ENCODE data around the gene MOCOS. TPM values are rescaled to one million over a fixed set of nuclear protein-coding genes. Genes with fewer than 3 reads are reported as not detected.

The MOCOS gene
- total RNA-seq, 4 donors from 2014 or later, result 1.1 to 6.2 (median 4.1) TPM

DNA sequence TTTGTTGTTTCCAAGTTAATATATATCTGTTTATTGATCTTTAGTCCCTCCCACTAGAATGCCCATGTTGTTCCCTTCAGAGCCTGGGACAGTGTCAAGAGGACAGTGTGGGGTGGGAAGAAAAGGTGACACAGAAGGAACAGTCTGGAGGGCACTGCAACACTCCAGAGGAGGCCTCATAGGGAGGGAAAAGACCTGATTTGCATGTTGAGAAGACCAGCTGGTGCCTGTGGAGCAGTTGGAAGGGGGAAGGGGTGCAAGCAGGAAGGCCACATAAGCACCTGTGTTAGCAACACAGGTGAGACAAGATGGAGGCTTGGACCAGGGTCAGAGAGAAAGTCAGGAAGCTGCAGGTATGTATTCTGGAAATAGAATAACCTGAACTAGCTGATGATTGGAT is 62.1 kb downstream of the MOCOS start:
- intact Hi-C loops (cut with DNase I; ENCODE audit: low total_unique reads), result no loop called here
- no peak for TF ChIP-seq POLR2A (IDR thresholded peaks at IDR 0.05)
- TF ChIP-seq, protein P1, sequence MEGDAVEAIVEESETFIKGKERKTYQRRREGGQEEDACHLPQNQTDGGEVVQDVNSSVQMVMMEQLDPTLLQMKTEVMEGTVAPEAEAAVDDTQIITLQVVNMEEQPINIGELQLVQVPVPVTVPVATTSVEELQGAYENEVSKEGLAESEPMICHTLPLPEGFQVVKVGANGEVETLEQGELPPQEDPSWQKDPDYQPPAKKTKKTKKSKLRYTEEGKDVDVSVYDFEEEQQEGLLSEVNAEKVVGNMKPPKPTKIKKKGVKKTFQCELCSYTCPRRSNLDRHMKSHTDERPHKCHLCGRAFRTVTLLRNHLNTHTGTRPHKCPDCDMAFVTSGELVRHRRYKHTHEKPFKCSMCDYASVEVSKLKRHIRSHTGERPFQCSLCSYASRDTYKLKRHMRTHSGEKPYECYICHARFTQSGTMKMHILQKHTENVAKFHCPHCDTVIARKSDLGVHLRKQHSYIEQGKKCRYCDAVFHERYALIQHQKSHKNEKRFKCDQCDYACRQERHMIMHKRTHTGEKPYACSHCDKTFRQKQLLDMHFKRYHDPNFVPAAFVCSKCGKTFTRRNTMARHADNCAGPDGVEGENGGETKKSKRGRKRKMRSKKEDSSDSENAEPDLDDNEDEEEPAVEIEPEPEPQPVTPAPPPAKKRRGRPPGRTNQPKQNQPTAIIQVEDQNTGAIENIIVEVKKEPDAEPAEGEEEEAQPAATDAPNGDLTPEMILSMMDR (IDR thresholded peaks at IDR 0.05), result no peak
- H3K4me3 ChIP-seq (ENCODE audit: low read depth, poor library complexity, severe bottlenecking), result no peak overlapping the region
- no peak for DNase-seq (ENCODE audit: low spot score in 2 of 2)

DNA sequence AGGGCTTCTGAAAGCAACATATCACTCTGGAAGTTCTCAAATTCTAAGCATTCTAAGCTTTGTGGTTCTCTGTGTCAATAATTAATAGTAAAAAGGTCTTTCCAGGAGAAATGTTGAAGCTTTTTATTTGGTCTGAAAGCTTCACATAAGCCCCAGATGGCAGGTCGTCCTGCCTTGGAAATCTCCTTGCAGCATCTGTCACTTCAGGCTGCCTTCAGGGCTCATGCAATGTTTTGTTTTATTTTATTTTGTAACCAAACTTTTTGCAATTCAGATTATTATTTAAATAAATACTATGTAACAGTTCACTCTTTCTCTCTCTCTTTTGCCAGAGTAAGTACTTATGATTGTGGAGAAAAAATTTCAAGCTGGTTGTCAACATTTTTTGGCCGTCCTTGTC is 63.5 kb downstream of the MOCOS start:
- DNase-seq (ENCODE audit: low spot score in 2 of 2), result no peak
- WGBS, 2 donors, result 73 to 79% methylated on average over 2 of the region's 2 CpGs
- H3K4me3 ChIP-seq (ENCODE audit: low read depth, poor library complexity, severe bottlenecking), result no peak overlapping the region
- intact Hi-C loops (cut with DNase I; ENCODE audit: low total_unique reads), result no loop called here
- TF ChIP-seq POLR2A (IDR thresholded peaks at IDR 0.05), result no peak
- TF ChIP-seq, protein P1 (IDR thresholded peaks at IDR 0.05), result no peak

DNA sequence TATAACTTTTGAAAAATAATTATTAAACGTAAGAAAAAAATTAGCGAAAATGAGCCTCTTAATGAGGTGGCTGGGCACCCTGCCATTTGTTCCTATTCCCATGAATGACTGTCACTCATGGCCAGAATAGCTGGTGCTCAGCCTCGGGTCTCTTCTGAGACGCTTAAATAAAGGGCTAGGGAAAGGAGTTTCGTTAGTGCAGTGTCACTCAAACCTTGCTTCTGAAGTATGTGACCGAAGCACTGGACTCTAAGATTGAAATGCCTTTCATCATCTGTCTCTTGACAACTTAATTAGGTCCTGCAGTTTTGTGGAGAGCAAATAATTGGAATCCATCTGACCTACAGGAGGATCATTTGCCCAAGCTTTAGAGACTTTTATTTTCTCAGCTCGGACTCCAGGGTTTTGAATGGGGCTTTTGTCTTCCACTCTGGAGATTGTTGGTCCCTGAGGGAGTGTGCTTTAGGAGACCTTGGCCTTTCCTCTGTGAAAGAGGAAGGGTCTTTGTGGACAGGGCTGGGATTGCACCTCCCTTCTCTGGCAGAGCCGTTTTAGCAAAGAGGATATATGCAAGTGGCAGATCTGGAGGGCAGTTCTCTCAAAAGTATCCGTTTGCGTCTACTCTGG is 67.9 kb downstream of the MOCOS start:
- no peak for DNase-seq (ENCODE audit: low spot score in 2 of 2)
- TF ChIP-seq POLR2A (IDR thresholded peaks at IDR 0.05), result no peak
- TF ChIP-seq, protein P1 (IDR thresholded peaks at IDR 0.05), result no peak
- WGBS, 2 donors, result 73% methylated on average over 10 of the region's 10 CpGs
- H3K4me3 ChIP-seq (ENCODE audit: low read depth, poor library complexity, severe bottlenecking), result no peak overlapping the region
- intact Hi-C loops (cut with DNase I; ENCODE audit: low total_unique reads), result no loop called here

DNA sequence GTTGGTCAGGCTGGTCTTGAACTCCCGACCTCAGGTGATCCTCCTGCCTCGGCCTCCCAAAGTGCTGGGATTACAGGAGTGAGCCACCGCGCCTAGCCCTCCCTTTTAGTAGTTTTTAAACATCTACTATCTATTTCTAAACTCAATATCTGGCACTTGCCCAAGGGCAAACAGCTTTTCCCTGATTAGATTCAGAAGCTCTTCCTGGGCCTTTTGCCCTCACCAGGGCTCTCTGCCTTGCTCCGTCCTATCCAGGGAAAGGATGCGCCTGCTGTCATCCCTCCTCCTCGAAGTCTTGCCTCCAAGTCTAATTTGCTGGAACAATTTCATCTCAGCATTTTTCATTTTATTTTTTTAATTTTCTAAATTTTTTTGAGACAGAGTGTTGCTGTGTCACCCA is 68.8 kb downstream of the MOCOS start:
- intact Hi-C loops (cut with DNase I; ENCODE audit: low total_unique reads), result no loop called here
- no peak for DNase-seq (ENCODE audit: low spot score in 2 of 2)
- H3K4me3 ChIP-seq (ENCODE audit: low read depth, poor library complexity, severe bottlenecking), result no peak overlapping the region
- TF ChIP-seq, protein P1 (IDR thresholded peaks at IDR 0.05), result no peak
- no peak for TF ChIP-seq POLR2A (IDR thresholded peaks at IDR 0.05)
- WGBS, 2 donors, result 84 to 92% methylated on average over 7 of the region's 7 CpGs

DNA sequence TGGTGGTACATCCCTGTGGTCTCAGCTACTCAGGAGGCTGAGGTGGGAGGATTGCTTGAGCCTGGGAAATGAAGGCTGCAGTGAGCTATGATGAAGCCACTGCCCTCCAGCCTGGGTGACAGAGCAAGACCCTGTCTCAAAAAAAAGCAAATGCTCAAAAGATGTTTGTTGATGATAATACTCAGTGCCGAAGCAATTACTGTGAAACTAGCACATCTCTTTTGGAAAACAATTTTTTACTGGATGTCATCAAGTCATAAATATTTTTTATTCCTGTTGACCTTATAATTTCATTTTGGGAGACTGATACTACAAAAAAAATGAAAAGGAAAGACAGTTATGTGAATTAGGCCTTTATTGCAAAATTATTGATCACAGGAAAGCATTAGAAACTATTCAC is 75.7 kb downstream of the MOCOS start:
- intact Hi-C loops (cut with DNase I; ENCODE audit: low total_unique reads), result no loop called here
- H3K4me3 ChIP-seq (ENCODE audit: low read depth, poor library complexity, severe bottlenecking), result no peak overlapping the region
- TF ChIP-seq, protein P1 (IDR thresholded peaks at IDR 0.05), result no peak
- TF ChIP-seq POLR2A (IDR thresholded peaks at IDR 0.05), result no peak
- WGBS, 2 donors, result 94 to 95% methylated on average over 1 of the region's 1 CpG
- DNase-seq (ENCODE audit: low spot score in 2 of 2), result no peak

DNA sequence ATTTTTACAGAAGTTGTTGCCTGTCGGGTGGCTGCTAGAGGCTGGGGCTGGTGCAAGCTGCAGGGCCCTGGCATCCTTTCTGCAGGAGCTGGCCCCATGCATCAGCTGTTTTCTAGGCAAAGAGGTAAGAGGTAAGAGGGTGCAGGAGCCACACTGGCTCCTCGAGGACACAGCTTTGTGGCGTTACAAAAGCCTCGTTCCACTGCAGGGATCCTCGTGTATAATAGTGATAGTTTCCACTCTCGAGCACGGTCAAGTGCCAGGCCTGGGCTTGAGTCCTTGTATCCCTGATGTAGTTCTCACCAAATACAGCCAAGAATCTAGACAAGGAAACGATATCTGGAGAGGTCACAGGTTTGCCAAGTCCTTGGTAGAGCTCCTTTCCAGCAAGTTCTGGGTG is 77.0 kb downstream of the MOCOS start:
- no peak overlapping the region for H3K4me3 ChIP-seq (ENCODE audit: low read depth, poor library complexity, severe bottlenecking)
- 79 to 85% methylated on average over 8 of the region's 8 CpGs for WGBS, 2 donors
- TF ChIP-seq POLR2A (IDR thresholded peaks at IDR 0.05), result no peak
- TF ChIP-seq, protein P1 (IDR thresholded peaks at IDR 0.05), result no peak
- DNase-seq (ENCODE audit: low spot score in 2 of 2), result no peak
- intact Hi-C loops (cut with DNase I; ENCODE audit: low total_unique reads), result no loop called here
